Neural cell (in vitro differentiated cells): Measurements from ENCODE around the gene CPSF4L. TPM values are rescaled to one million over a fixed set of nuclear protein-coding genes. Genes with fewer than 3 reads are reported as not detected.
"Not testable (repeated sequence)": the region's sequence is repeated elsewhere in the genome, so short reads cannot be mapped to it uniquely, and the experiment has no call there.

Experiments used
- H2AFZ ChIP-seq: fragments of 200-600, 300-800 bp; sonication (generic), shearing (Covaris generic); 2 replicates; pipeline ENCODE4 v1.6.0; 2014; ENCODE audit warnings: low read depth, mild to moderate bottlenecking, antibody characterized with exemption, low read length, moderate library complexity
- H3F3A ChIP-seq: fragments of 200-600 bp; shearing (Covaris generic); 2 replicates; pipeline ENCODE4 v1.6.1; 2016; ENCODE audit warnings: mild to moderate bottlenecking, moderate library complexity, mixed read lengths, antibody characterized with exemption, low read length; ENCODE audit not compliant: insufficient read depth, poor library complexity, severe bottlenecking
- H3K27ac ChIP-seq: fragments of 200-600, 300-800 bp; sonication (generic), shearing (Covaris generic); 2 replicates; pipeline ENCODE4 v1.5.1; 2014; ENCODE audit warnings: mild to moderate bottlenecking, low read length, moderate library complexity
- H3K27me3 ChIP-seq: fragments of 300-800, 200-600 bp; sonication (generic), shearing (Covaris generic); 2 replicates; pipeline ENCODE4 v1.6.0; 2014; ENCODE audit warnings: mild to moderate bottlenecking, low read depth, low read length, moderate library complexity; ENCODE audit not compliant: insufficient read depth
- H3K36me3 ChIP-seq: fragments of 300-800, 200-600 bp; sonication (generic), shearing (Covaris generic); 2 replicates; pipeline ENCODE4 v1.5.1; 2014; ENCODE audit warnings: mild to moderate bottlenecking, antibody characterized with exemption, low read length, moderate library complexity; ENCODE audit not compliant: insufficient read depth
- H3K4me2 ChIP-seq: fragments of 300-800, 200-600 bp; sonication (generic), shearing (Covaris generic); 2 replicates; pipeline ENCODE4 v1.6.0; 2014; ENCODE audit warnings: mild to moderate bottlenecking, low read length
- H3K4me3 ChIP-seq: fragments of 300-800, 200-600 bp; sonication (generic), shearing (Covaris generic); 2 replicates; pipeline ENCODE4 v1.5.1; 2014; ENCODE audit warnings: mild to moderate bottlenecking, low read length, moderate library complexity
- H3K79me2 ChIP-seq: fragments of 200-600 bp; shearing (Covaris generic); replicated peaks from 2 replicates; pipeline ENCODE4 v1.6.0; 2014; ENCODE audit warnings: mild to moderate bottlenecking, low read length, moderate library complexity; ENCODE audit not compliant: insufficient read depth
- H3K9ac ChIP-seq: fragments of 300-800, 200-600 bp; sonication (generic), shearing (Covaris generic); 2 replicates; pipeline ENCODE4 v1.6.1; 2016; ENCODE audit warnings: mild to moderate bottlenecking, low read length, mixed read lengths
- H3K9me2 ChIP-seq: fragments of 200-600 bp; shearing (Covaris generic); 2 replicates; pipeline ENCODE4 v1.6.1; 2016; ENCODE audit warnings: mild to moderate bottlenecking, low read length, mixed read lengths; ENCODE audit not compliant: insufficient read depth
- H3K9me3 ChIP-seq: fragments of 200-600, 300-800 bp; sonication (generic), shearing (Covaris generic); 2 replicates; pipeline ENCODE4 v1.6.1; 2016; ENCODE audit warnings: mild to moderate bottlenecking, mixed run types, low read length, moderate library complexity, mixed read lengths
- H4K20me1 ChIP-seq: fragments of 200-600 bp; shearing (Covaris generic); 2 replicates; pipeline ENCODE4 v1.6.1; 2016; ENCODE audit warnings: mild to moderate bottlenecking, mixed run types; ENCODE audit not compliant: insufficient read depth
- CTCF ChIP-seq: fragments of 450-650 bp; IDR thresholded peaks from 2 replicates; pipeline ENCODE4 v1.5.1; 2014; ENCODE audit warnings: antibody characterized with exemption, mild to moderate bottlenecking, moderate library complexity; ENCODE audit not compliant: poor library complexity, severe bottlenecking
- EP300 ChIP-seq: fragments of 450-650 bp; conservative IDR thresholded peaks from 2 replicates; pipeline ENCODE4 v1.6.1; 2014; ENCODE audit warnings: antibody characterized with exemption, mild to moderate bottlenecking, moderate library complexity; ENCODE audit not compliant: poor library complexity, severe bottlenecking
- EZH2 ChIP-seq: fragments of 200-600, 300-800 bp; shearing (Covaris generic), sonication (generic); IDR thresholded peaks from 2 replicates; pipeline ENCODE4 v1.6.1; 2014; ENCODE audit warnings: antibody characterized with exemption, low read length, borderline replicate concordance, mild to moderate bottlenecking; ENCODE audit not compliant: insufficient read depth, poor library complexity, severe bottlenecking
- MXI1 ChIP-seq: fragments of 450-650 bp; conservative IDR thresholded peaks from 2 replicates; pipeline ENCODE4 v1.6.1; 2014; ENCODE audit warnings: antibody characterized with exemption, mild to moderate bottlenecking; ENCODE audit not compliant: poor library complexity, severe bottlenecking
- POLR2AphosphoS5 ChIP-seq: IDR thresholded peaks from 2 replicates; pipeline ENCODE4 v1.6.1; 2012
- RAD21 ChIP-seq: fragments of 450-650 bp; conservative IDR thresholded peaks from 2 replicates; pipeline ENCODE4 v1.6.1; 2014; ENCODE audit warnings: antibody characterized with exemption, mild to moderate bottlenecking, moderate library complexity
- REST ChIP-seq: IDR thresholded peaks from 2 replicates; pipeline ENCODE4 v1.6.1; 2012; ENCODE audit warnings: borderline replicate concordance
- SMC3 ChIP-seq: fragments of 450-650 bp; conservative IDR thresholded peaks from 2 replicates; pipeline ENCODE4 v1.6.1; 2014; ENCODE audit warnings: antibody characterized with exemption, mild to moderate bottlenecking, moderate library complexity; ENCODE audit not compliant: poor library complexity
- TAF1 ChIP-seq: IDR thresholded peaks from 2 replicates; pipeline ENCODE4 v1.6.1; 2012; ENCODE audit warnings: low read depth
- polyA plus RNA-seq: library from polyadenylated mRNA; depleted of rRNA; stranded (reverse); fragments of >200 nt; gene quantifications from 2 replicates; pipeline ENCODE4 v1.2.3, GENCODE V29; 2014

Gene CPSF4L
- polyA plus RNA-seq, 1 donor from 2014 or later: not detected

- Histone ChIP-seq H3K9ac (no peak overlapping the region), H2AFZ (no peak overlapping the region), H4K20me1 (no peaks in the 10 kb centered on the region), H3K27ac (no peak overlapping the region), H3K9me3 (no peaks in the 10 kb centered on the region), H3K4me3 (no peak overlapping the region), H3K9me2 (no peaks in the 10 kb centered on the region), H3K27me3 (no peaks in the 10 kb centered on the region), H3F3A (no peaks in the 10 kb centered on the region), H3K79me2 (no peaks in the 10 kb centered on the region), H3K36me3 (no peaks in the 10 kb centered on the region), H3K4me2 (no peak overlapping the region)
- TF ChIP-seq EZH2: no peak
- no peak for TF ChIP-seq SMC3
- TF ChIP-seq RAD21: no peak
Measured at GRCh38 chr17:73266796-73267195, 5.1 kb upstream of the CPSF4L start.

- H3K36me3 ChIP-seq: no peaks in the 10 kb centered on the region
- H4K20me1 ChIP-seq: no peaks in the 10 kb centered on the region
- H3K27me3 ChIP-seq: no peaks in the 10 kb centered on the region
- no peak overlapping the region for H3K4me3 ChIP-seq
- no peak overlapping the region for H3K9ac ChIP-seq
- H3K4me2 ChIP-seq: no peak overlapping the region
- H3K79me2 ChIP-seq: no peaks in the 10 kb centered on the region
- H2AFZ ChIP-seq: no peak overlapping the region
- H3F3A ChIP-seq: no peaks in the 10 kb centered on the region
- no peak overlapping the region for H3K27ac ChIP-seq
- H3K9me3 ChIP-seq: no peaks in the 10 kb centered on the region
- TF ChIP-seq RAD21: no peak
- TF ChIP-seq CTCF: no peak
- no peak for TF ChIP-seq POLR2AphosphoS5
- TF ChIP-seq MXI1: no peak
- TF ChIP-seq EZH2: no peak
- no peak for TF ChIP-seq REST
- no peak for TF ChIP-seq SMC3
- TF ChIP-seq TAF1: no peak
- no peak for TF ChIP-seq EP300
- no peaks in the 10 kb centered on the region for H3K9me2 ChIP-seq
Measured at GRCh38 chr17:73265646-73266640, 4.3 kb upstream of the CPSF4L start.

DNA sequence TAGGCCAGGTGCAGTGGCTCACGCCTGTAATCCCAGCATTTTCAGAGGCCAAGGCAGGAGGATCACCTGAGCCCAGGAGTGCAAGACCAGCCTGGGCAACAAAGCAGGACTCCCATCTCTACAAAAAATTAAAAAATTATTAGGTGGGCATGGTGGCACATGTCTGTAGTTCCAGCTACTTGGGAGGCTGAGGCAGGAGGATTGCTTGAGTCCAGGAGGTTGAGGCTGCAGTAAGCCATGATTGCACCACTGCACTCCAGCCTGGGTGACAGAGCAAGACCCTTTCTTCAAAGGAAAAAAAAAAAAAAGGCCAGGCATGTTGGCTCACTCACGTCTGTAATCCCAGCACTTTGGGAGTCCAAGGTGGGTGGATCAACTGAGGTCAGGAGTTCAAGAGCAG is 2.8 kb upstream of the CPSF4L start:
- not testable (repeated sequence) for H3K9ac ChIP-seq, H3F3A ChIP-seq, H3K9me3 ChIP-seq, H3K27me3 ChIP-seq, H3K4me2 ChIP-seq, H3K4me3 ChIP-seq, H3K79me2 ChIP-seq, H3K27ac ChIP-seq, H4K20me1 ChIP-seq, H3K36me3 ChIP-seq, H3K9me2 ChIP-seq, H2AFZ ChIP-seq
